ENCODE results near the gene FAF2. TPM values are rescaled to one million over a fixed set of nuclear protein-coding genes. Genes with fewer than 3 reads are reported as not detected.

The FAF2 gene
- total and polyA plus RNA-seq, 3 experiments from 2014 or later: 13.5 to 45.2 (median 45.1) TPM

DNA sequence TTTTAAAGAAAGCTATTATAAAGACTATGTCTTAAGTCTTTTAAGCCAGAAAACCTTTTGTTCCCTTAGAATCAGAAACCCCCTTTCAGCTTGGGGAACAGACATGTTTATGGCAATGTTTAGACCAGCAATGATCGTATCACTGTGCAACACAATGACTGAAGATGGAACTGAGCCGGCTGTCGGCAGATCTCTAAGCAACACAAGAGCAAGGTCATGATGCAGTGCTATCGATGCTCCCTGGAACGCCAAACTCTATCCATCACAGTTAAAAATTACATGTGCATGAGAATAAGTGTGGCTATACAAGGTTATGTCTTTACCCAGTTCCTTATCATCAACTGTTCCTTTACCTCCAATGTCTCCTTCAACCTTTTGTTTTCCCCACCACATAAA lies 90.8 kb downstream of the FAF2 start:
- no peaks in the 10 kb centered on the region for H3K36me3 ChIP-seq (ENCODE audit: insufficient read depth, low read length)
- H3K27ac ChIP-seq (ENCODE audit: low read depth, low read length): no peak overlapping the region
- Mint-ChIP-seq H3K27me3 (peaks cover 0 to 7% of the 10 kb centered on the region in 2 donors), H3K27ac (peak overlapping the region; percentile 56 to 100 (median 99)), H3K4me1 (peaks cover 61 to 70% (median 67%) of the 10 kb centered on the region in 3 donors), H3K9me3 (no peaks in the 10 kb centered on the region), H3K4me3 (peak overlapping the region in 5 of 7 donors; percentile 12 to 55 (median 23)), H3K36me3 (peaks cover 0 to 35% (median 4%) of the 10 kb centered on the region in 3 donors)
- ChIA-PET POLR2A (interaction anchor here (2.8 to 4.0 kb wide), 2 partner anchors 10 to 91 kb away, joined by 8 to 50 read pairs; partner anchors contain the start of genes CDHR2 and FAF2), CTCF (interaction anchor here (1.1 to 5.1 kb wide), 4 partner anchors 9 to 122 kb away, joined by 4 to 33 read pairs (median 6); partner anchors contain the start of genes CLTB and FAF2)
- no peak for DNase-seq
- no peak overlapping the region for H3K4me3 ChIP-seq (ENCODE audit: low read length)
- H3K27me3 ChIP-seq (ENCODE audit: insufficient read depth, low read length, poor library complexity, severe bottlenecking): no peaks in the 10 kb centered on the region
- peaks cover 64% of the 10 kb centered on the region for H3K4me1 ChIP-seq (ENCODE audit: insufficient read depth, low read length)
- H3K9me3 ChIP-seq (ENCODE audit: low read length): no peaks in the 10 kb centered on the region

DNA sequence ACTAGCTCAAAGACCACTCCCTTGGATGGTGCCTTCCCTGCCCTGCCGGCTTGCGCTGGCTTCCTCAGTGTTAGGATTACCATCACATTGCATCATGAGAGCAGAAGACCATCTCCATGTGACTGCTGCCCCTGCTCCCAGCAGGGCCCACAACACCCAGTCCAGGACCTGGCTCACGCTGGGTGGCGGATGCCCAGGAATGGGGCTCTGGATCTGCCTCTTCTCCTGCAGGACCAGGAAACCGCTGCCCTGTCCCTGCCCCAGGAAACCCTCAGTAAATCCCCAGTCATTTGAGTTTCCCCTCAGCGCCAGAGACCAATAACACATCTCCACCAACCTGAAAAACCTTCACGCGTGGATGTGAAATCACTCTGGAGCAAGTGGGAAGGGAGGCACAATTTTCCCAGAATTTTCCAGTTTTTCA lies 92.3 kb downstream of the FAF2 start:
- peaks cover 64% of the 10 kb centered on the region for H3K4me1 ChIP-seq (ENCODE audit: insufficient read depth, low read length)
- H3K27me3 ChIP-seq (ENCODE audit: insufficient read depth, low read length, poor library complexity, severe bottlenecking): no peaks in the 10 kb centered on the region
- Mint-ChIP-seq H3K4me3 (peak overlapping the region; percentile 88 to 94 (median 90)), H3K9me3 (no peaks in the 10 kb centered on the region), H3K27ac (peak overlapping the region; percentile 96 to 100 (median 98)), H3K36me3 (peaks cover 0 to 26% (median 0%) of the 10 kb centered on the region in 3 donors), H3K4me1 (peaks cover 61 to 69% (median 67%) of the 10 kb centered on the region in 3 donors), H3K27me3 (peaks cover 0 to 9% of the 10 kb centered on the region in 2 donors)
- no peak for DNase-seq
- POLR2A ChIA-PET: interaction anchor here (4.1 kb wide), 1 partner anchor 10 kb away, joined by 51 read pairs; no protein-coding TSS in a partner anchor
- H3K4me3 ChIP-seq (ENCODE audit: low read length): peak overlapping the region; percentile 83
- H3K9me3 ChIP-seq (ENCODE audit: low read length): no peaks in the 10 kb centered on the region
- no peaks in the 10 kb centered on the region for H3K36me3 ChIP-seq (ENCODE audit: insufficient read depth, low read length)
- H3K27ac ChIP-seq (ENCODE audit: low read depth, low read length): peak overlapping the region; percentile 83
- CTCF ChIA-PET: interaction anchor here (3.9 to 6.4 kb wide), 3 partner anchors 9 to 124 kb away, joined by 23 to 90 read pairs (median 39); partner anchors contain the start of genes CLTB and FAF2

DNA sequence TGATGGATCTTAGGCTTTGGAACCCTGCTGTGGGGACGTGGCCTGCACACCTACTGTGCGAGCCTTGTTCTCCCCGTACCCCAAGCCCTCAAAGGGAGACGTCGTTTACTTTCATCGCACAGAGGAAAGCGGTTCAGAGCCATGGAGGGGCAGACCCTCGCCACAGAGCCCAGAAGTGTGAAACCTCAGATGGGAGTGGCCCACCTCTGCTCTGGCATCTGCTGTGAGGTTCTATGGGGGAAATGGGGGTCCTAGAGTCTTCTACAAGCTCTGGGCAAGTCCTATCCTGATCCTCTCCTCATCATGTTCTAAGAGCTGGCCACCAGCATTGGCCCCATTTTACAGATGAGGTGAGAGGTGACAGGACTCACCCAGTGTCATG lies 92.8 kb downstream of the FAF2 start:
- H3K36me3 Mint-ChIP-seq: peaks cover 0 to 21% (median 0%) of the 10 kb centered on the region in 3 donors
- peak in 4 of 5 donors; percentile 31 to 79 (median 74) for DNase-seq

DNA sequence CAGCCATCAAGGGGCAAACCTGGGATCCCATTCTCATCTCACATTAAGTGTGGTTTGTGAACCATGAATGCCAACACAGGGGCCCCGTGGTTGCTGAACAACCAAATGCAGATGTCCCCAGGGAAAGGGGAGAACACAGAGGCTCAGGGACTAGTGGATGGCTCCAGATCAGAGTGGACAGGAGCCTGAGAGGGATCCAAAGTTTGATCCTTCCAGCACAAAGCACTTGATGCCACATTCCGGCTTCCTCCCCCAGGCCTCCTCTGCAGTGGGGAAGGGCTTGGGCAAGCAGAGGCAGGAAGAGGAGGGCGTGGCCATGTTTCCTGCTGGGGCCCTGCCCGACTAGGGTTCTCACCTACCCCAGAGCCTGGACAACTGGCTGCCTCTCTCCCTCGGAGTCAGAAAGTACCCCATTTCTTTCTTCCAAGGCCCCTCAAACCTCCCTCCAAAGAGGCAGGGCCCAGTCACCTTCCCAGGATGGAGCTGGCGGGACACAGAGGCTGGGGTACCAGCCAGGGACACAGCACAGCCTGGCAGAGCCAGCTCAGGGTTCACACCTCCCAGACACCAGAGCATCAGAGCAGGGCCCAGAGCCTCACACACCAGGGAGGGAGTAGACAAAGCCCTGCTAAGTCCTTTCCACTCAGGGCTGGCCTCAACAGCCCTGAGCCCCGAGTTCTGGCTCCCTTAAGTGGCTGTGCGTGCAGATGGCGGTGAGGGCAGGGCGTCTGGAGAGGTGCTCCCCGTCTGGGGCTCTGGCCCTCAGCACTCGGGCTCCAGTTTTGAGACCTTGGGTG lies 93.4 kb downstream of the FAF2 start:
- H3K4me1 ChIP-seq (ENCODE audit: insufficient read depth, low read length): peaks cover 67% of the 10 kb centered on the region
- Mint-ChIP-seq H3K9me3 (no peaks in the 10 kb centered on the region), H3K36me3 (peaks cover 0 to 16% (median 0%) of the 10 kb centered on the region in 3 donors), H3K4me1 (peaks cover 66 to 78% (median 72%) of the 10 kb centered on the region in 3 donors), H3K4me3 (peak overlapping the region; percentile 88 to 94 (median 90)), H3K27me3 (peaks cover 0 to 7% of the 10 kb centered on the region in 2 donors), H3K27ac (peak overlapping the region; percentile 96 to 100 (median 98))
- no peaks in the 10 kb centered on the region for H3K36me3 ChIP-seq (ENCODE audit: insufficient read depth, low read length)
- DNase-seq: peak; percentile 61 to 86 (median 79)
- no peaks in the 10 kb centered on the region for H3K27me3 ChIP-seq (ENCODE audit: insufficient read depth, low read length, poor library complexity, severe bottlenecking)
- peak overlapping the region; percentile 83 for H3K4me3 ChIP-seq (ENCODE audit: low read length)
- H3K27ac ChIP-seq (ENCODE audit: low read depth, low read length): peak overlapping the region; percentile 83
- CTCF ChIA-PET: interaction anchor here (2.4 to 6.4 kb wide), 5 partner anchors 10 to 125 kb away, joined by 8 to 90 read pairs (median 23); partner anchors contain the start of genes CLTB and FAF2
- no peaks in the 10 kb centered on the region for H3K9me3 ChIP-seq (ENCODE audit: low read length)
- POLR2A ChIA-PET: interaction anchor here (0.6 to 4.1 kb wide), 3 partner anchors 8 to 17 kb away, joined by 4 to 51 read pairs (median 16); no protein-coding TSS in a partner anchor

More for the DNA sequence above, 92.8 kb downstream of the FAF2 start:
- H3K27me3 Mint-ChIP-seq: peaks cover 0 to 7% of the 10 kb centered on the region in 2 donors
- ChIA-PET POLR2A (interaction anchor here (0.6 to 4.1 kb wide), 2 partner anchors 10 to 17 kb away, joined by 4 to 51 read pairs; no protein-coding TSS in a partner anchor), CTCF (interaction anchor here (2.4 to 6.4 kb wide), 4 partner anchors 9 to 124 kb away, joined by 8 to 90 read pairs (median 31); partner anchors contain the start of genes CLTB and FAF2)
- H3K27ac Mint-ChIP-seq: peak overlapping the region; percentile 96 to 100 (median 98)
- no peaks in the 10 kb centered on the region for H3K9me3 ChIP-seq (ENCODE audit: low read length)
- H3K4me1 ChIP-seq (ENCODE audit: insufficient read depth, low read length): peaks cover 67% of the 10 kb centered on the region
- no peaks in the 10 kb centered on the region for H3K36me3 ChIP-seq (ENCODE audit: insufficient read depth, low read length)
- H3K4me3 Mint-ChIP-seq: peak overlapping the region; percentile 88 to 94 (median 90)
- peak overlapping the region; percentile 83 for H3K4me3 ChIP-seq (ENCODE audit: low read length)
- peaks cover 64 to 73% (median 68%) of the 10 kb centered on the region in 3 donors for H3K4me1 Mint-ChIP-seq
- H3K9me3 Mint-ChIP-seq: no peaks in the 10 kb centered on the region
- no peaks in the 10 kb centered on the region for H3K27me3 ChIP-seq (ENCODE audit: insufficient read depth, low read length, poor library complexity, severe bottlenecking)
- peak overlapping the region; percentile 83 for H3K27ac ChIP-seq (ENCODE audit: low read depth, low read length)

DNA sequence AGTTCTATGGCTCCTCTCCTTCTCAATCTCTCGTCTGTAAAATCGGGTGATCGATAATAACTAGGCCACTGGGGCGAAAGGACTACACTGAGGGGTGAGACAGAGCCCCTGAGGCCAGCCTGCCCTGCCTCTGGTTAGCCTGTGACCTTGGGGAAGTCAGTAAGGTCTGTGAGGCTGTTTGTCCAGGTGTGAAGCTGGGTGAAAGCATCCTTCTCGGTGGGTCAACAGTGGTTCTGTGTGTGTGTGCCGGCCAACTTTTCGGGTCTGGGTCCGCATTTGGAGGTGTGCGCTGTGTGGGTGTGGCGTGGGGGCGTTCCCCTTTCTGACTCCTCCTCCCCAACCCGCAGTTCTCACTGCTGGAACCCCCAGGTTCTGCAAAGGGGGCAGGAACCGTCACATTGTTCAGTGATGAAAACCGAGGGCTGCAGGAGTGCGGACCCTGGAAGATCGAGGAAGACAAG lies 94.0 kb downstream of the FAF2 start:
- Mint-ChIP-seq H3K27ac (peak overlapping the region; percentile 96 to 100 (median 98)), H3K36me3 (peaks cover 0 to 13% (median 0%) of the 10 kb centered on the region in 3 donors), H3K4me1 (peaks cover 66 to 80% (median 72%) of the 10 kb centered on the region in 3 donors), H3K27me3 (peaks cover 0 to 7% of the 10 kb centered on the region in 2 donors), H3K4me3 (peak overlapping the region; percentile 88 to 94 (median 90)), H3K9me3 (no peaks in the 10 kb centered on the region)
- H3K27me3 ChIP-seq (ENCODE audit: insufficient read depth, low read length, poor library complexity, severe bottlenecking): no peaks in the 10 kb centered on the region
- peaks cover 67% of the 10 kb centered on the region for H3K4me1 ChIP-seq (ENCODE audit: insufficient read depth, low read length)
- POLR2A ChIA-PET: interaction anchor here (0.7 to 4.1 kb wide), 6 partner anchors 8 to 94 kb away, joined by 4 to 51 read pairs (median 12); partner anchors contain the start of gene FAF2
- H3K36me3 ChIP-seq (ENCODE audit: insufficient read depth, low read length): no peaks in the 10 kb centered on the region
- DNase-seq: peak; percentile 53 to 73 (median 60)
- H3K27ac ChIP-seq (ENCODE audit: low read depth, low read length): peak overlapping the region; percentile 83
- CTCF ChIA-PET: interaction anchor here (1.4 to 6.4 kb wide), 8 partner anchors 10 to 125 kb away, joined by 4 to 90 read pairs (median 10); partner anchors contain the start of genes CLTB and FAF2
- no peaks in the 10 kb centered on the region for H3K9me3 ChIP-seq (ENCODE audit: low read length)
- H3K4me3 ChIP-seq (ENCODE audit: low read length): peak overlapping the region; percentile 83

DNA sequence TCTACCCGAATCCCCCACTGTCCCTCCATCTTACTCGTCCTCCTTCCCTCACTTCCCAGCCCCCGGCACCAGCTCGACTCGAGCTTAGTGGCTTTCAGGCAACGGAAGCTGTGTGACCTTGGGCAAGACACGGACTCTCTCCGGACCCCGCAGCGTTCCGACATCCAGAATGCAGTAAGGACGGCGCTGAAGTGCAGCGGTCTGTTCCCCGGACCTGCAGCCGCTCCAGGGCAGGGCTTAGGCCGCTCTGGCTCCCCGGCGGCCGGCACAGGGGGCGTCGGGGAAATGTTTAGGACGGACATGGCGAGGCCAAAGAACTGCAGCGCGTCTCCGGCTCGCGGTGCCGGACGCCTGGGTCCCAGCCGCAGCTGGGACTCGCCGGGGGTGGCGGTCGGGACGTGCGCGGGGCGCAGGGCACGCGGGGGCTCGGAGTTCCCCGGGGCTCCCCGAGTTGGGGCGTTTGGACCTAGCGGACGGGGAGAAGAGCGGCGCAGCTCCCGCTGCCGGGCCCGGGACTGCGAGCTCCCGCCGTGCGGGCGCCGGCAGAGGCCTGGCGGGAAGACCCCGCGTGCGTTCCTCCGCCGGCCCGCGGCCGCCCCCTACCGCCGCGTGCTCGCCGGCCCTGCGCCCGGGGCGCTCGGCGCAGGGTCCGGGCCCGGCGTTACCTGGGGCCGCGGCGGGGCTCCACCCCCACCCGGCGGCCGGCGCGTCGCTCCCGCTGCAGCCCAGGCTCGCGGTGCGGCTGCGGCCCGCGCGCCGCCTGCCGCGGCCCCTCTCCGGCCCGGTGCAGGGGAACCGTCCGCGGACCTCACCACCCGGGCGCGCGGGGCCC lies 94.6 kb downstream of the FAF2 start:
- CTCF ChIA-PET: interaction anchor here (0.8 to 6.4 kb wide), 14 partner anchors 11 to 126 kb away, joined by 3 to 90 read pairs (median 7); partner anchors contain the start of genes CLTB and FAF2
- no peaks in the 10 kb centered on the region for H3K9me3 ChIP-seq (ENCODE audit: low read length)
- H3K4me3 ChIP-seq (ENCODE audit: low read length): peak overlapping the region; percentile 83

More for the DNA sequence above, 94.6 kb downstream of the FAF2 start:
- H3K4me1 ChIP-seq (ENCODE audit: insufficient read depth, low read length): peaks cover 71% of the 10 kb centered on the region
- H3K27me3 ChIP-seq (ENCODE audit: insufficient read depth, low read length, poor library complexity, severe bottlenecking): no peaks in the 10 kb centered on the region
- peak overlapping the region; percentile 83 for H3K27ac ChIP-seq (ENCODE audit: low read depth, low read length)
- Mint-ChIP-seq H3K27ac (peak overlapping the region; percentile 96 to 100 (median 98)), H3K36me3 (peaks cover 0 to 7% (median 0%) of the 10 kb centered on the region in 3 donors), H3K27me3 (peaks cover 0 to 2% of the 10 kb centered on the region in 2 donors), H3K4me3 (peak overlapping the region; percentile 89 to 97 (median 92)), H3K4me1 (peaks cover 70 to 85% (median 77%) of the 10 kb centered on the region in 3 donors), H3K9me3 (no peaks in the 10 kb centered on the region)
- H3K36me3 ChIP-seq (ENCODE audit: insufficient read depth, low read length): no peaks in the 10 kb centered on the region
- DNase-seq: peak in 4 of 5 donors; percentile 33 to 52 (median 36)
- POLR2A ChIA-PET: interaction anchor here (0.6 to 4.1 kb wide), 13 partner anchors 7 to 386 kb away, joined by 3 to 51 read pairs (median 7); partner anchors contain the start of genes FAF2, HIGD2A and NOP16
